Bronchial epithelial cell (primary cell): ENCODE data around the gene S1PR5. TPM values are rescaled to one million over a fixed set of nuclear protein-coding genes. Genes with fewer than 3 reads are reported as not detected.

Experiments
- DNase-seq: peaks from one replicate; pipeline ENCODE4 v3.0.0-alpha.2; 2010; ENCODE audit warnings: low read depth
- FAIRE-seq: peaks from 2 replicates; lab custom pipeline; 2011; peaks lifted over from hg19 to GRCh38; lab: Jason Lieb, UNC
- H3K27me3 ChIP-seq: 2 replicates; pipeline ENCODE4 v1.5.1; 2011; ENCODE audit warnings: low read length; ENCODE audit not compliant: control insufficient read depth, insufficient read depth
- H3K36me3 ChIP-seq: 2 replicates; pipeline ENCODE4 v1.5.1; 2011; ENCODE audit warnings: low read length; ENCODE audit not compliant: control insufficient read depth, insufficient read depth
- H3K4me3 ChIP-seq: 2 replicates; pipeline ENCODE4 v1.5.1; 2011; ENCODE audit warnings: mild to moderate bottlenecking, low read depth, low read length, control low read depth
- total RNA-seq: library from RNA; depleted of rRNA; stranded (reverse); fragments of >200 nt; gene quantifications from 2 replicates; pipeline ENCODE4 v1.2.1, GENCODE V29; 2014
- TF ChIP-seq, protein P1 (sequence below): IDR thresholded peaks from 2 replicates; pipeline ENCODE4 v1.5.1; 2011; ENCODE audit warnings: mild to moderate bottlenecking, moderate library complexity, low read length, control low read depth, inconsistent platforms; ENCODE audit not compliant: insufficient read depth, severe bottlenecking

S1PR5 gene
- total RNA-seq, 1 donor from 2014 or later, result 6.6 TPM

DNA sequence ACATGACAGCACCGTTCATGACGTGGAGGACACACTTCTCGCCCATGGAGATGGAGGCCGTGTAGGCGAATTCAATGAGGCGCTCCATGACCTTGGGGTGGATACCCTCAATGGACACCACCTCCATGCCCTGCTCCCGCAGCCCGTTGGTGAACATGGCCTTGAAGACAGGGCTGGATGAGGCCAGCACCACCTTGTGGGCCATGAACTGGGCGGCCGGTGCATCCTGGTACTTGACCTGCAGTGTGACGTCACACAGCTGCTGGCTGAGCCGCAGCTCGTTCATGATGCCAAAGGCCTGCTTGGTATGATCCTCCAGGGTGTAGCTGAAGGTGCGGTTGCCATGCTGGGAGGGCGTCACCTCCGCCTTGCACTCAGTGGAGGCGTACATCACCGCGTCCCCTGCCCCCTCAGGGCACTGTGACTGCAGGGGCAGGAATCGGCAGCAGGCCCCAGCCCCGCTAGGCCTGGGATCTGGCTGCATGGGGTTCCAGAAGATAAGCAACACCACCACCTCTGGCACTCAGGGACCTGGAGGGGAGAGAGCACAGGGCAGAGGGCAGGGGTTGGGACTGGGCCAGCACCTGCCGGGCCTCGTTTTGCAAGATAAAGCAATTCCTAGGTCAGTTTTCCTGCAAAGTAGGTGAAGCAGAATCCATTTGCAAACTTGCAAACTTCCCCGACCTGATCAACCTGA is 17.5 kb downstream of the S1PR5 start:
- Histone ChIP-seq H3K27me3 (no peaks in the 10 kb centered on the region), H3K4me3 (no peak overlapping the region), H3K36me3 (peaks cover 10% of the 10 kb centered on the region)
- FAIRE-seq, result no peak
- no peak for DNase-seq
- TF ChIP-seq, protein P1, sequence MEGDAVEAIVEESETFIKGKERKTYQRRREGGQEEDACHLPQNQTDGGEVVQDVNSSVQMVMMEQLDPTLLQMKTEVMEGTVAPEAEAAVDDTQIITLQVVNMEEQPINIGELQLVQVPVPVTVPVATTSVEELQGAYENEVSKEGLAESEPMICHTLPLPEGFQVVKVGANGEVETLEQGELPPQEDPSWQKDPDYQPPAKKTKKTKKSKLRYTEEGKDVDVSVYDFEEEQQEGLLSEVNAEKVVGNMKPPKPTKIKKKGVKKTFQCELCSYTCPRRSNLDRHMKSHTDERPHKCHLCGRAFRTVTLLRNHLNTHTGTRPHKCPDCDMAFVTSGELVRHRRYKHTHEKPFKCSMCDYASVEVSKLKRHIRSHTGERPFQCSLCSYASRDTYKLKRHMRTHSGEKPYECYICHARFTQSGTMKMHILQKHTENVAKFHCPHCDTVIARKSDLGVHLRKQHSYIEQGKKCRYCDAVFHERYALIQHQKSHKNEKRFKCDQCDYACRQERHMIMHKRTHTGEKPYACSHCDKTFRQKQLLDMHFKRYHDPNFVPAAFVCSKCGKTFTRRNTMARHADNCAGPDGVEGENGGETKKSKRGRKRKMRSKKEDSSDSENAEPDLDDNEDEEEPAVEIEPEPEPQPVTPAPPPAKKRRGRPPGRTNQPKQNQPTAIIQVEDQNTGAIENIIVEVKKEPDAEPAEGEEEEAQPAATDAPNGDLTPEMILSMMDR, result no peak

DNA sequence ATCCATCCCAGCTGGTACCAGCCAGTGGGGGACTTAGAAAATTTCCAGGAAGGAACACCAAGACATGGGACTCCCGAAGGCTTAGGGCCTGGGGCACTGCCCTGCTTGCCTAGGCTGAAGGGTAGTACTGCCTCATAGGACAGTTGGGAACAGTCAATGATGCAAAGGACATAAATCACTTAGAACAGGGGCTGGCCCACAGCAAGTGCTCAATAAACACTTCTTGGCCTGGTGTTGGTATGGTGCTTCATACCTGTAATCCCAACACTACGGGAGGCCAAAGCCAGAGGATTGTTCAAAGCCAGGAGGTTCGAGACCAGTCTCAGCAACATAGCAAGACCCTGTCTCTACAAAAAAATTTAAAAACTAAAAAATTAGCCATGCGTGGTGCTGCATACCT is 19.9 kb downstream of the S1PR5 start:
- TF ChIP-seq, protein P1, result no peak
- DNase-seq, result no peak
- no peaks in the 10 kb centered on the region for H3K27me3 ChIP-seq
- H3K36me3 ChIP-seq, result peaks cover 13% of the 10 kb centered on the region
- no peak overlapping the region for H3K4me3 ChIP-seq
- no peak for FAIRE-seq

DNA sequence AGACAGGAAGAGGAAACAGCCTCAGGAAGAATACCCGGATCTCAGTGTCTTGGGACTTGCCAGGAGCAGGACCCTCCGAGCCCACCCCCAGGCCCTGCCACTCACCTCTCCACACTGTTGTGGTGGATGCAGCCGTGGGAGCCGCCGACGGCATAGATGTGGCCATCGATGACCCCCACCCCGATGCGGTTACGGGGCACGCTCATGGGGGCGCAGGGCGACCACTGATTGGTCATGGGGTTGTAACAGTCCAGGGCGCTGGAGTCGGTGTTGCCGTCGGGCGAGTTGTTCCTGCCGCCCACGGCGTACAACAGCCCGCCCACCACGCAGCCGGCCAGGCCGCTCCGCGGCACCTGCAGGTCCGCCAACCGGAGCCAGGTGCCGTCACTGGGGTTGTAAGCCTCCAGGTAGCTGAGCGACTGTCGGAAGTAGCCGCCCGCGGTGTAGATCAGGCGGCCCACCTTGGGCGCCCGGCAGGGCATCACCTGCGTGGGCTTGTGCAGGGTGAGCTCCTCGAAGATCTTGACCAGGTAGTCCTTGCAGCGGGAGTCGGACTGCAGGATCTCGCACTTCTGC is 25.7 kb downstream of the S1PR5 start:
- DNase-seq (no peak), FAIRE-seq (no peak)
- Histone ChIP-seq H3K27me3 (no peaks in the 10 kb centered on the region), H3K4me3 (no peak overlapping the region), H3K36me3 (peaks cover 20% of the 10 kb centered on the region)
- TF ChIP-seq, protein P1, result no peak

DNA sequence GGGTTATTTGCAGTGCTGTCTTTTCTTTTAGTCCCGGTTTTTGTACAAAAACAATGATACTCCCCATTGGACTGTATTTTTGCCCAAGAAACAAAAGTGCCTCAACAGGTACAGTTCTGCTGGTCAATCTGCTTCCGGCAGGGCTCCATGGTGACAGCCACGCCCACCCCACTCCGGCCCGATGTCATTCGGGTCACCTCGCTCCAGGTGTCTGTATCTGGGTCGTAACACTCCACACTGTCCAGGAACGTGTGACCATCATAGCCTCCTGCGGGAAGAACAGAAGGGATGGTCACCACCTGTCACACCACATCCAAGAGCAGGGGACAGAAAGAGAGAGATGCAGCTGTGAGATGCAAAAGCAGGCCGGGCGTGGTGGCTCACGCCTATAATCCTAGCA is 30.7 kb downstream of the S1PR5 start:
- TF ChIP-seq, protein P1, result no peak
- no peak for FAIRE-seq
- no peak for DNase-seq
- peaks cover 15% of the 10 kb centered on the region for H3K36me3 ChIP-seq
- H3K27me3 ChIP-seq, result no peaks in the 10 kb centered on the region
- no peak overlapping the region for H3K4me3 ChIP-seq

DNA sequence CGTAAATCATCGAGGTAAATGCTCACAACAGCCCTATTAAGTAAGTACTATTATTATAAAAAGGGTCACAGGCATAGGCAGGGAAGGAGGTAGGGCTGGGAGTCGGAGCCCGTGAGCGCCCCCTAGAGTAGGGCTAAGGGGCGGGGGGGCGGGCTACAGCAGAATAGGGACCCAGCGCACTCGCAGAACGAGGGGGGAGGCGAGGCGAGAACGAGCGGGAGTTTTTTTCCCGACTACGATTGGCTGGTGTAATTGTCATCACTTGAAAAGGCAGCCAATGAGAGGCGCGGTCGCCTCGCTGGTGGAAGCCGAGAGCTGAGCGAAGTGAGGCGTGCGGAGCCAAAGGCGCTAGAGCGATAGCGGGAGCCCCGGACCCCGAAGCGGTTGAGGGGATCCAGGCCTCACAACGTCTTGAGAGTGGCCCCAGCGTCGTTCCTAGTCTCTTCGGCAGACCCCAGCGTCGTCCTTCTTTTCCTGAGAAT is 38.3 kb downstream of the S1PR5 start:
- DNase-seq, result peak; percentile 80

More for the DNA sequence above, 38.3 kb downstream of the S1PR5 start:
- TF ChIP-seq, protein P1, result peak; percentile 24
- Histone ChIP-seq H3K4me3 (peak overlapping the region; percentile 21), H3K27me3 (no peaks in the 10 kb centered on the region), H3K36me3 (no peaks in the 10 kb centered on the region)
- FAIRE-seq, result no peak
